Loucy (cell line): ENCODE results near the gene MICAL3.

Experiments
- CTCF ChIP-seq: fragments of 200-600 bp; sonication (generic); conservative IDR thresholded peaks from 2 replicates; pipeline ENCODE4 v1.5.1; 2014; ENCODE audit warnings: mild to moderate bottlenecking, antibody characterized with exemption, low read length
- EZH2phosphoT487 ChIP-seq: fragments of 200-600 bp; IDR thresholded peaks from 2 replicates; pipeline ENCODE4 v1.6.1; 2018; ENCODE audit warnings: antibody characterized with exemption, mild to moderate bottlenecking, moderate library complexity, borderline replicate concordance

- TF ChIP-seq CTCF (no peak), EZH2phosphoT487 (no peak)
Observed at GRCh38 chr22:17795661-17796548, 228.5 kb downstream of the MICAL3 start.
